ENCODE results near the gene BCL7A. TPM values are rescaled to one million over a fixed set of nuclear protein-coding genes. Genes with fewer than 3 reads are reported as not detected.

BCL7A gene
- total and polyA plus RNA-seq, 2 donors, result 5.5 to 24.3 TPM

GRCh38 chr12:122111089-122111641, 89.5 kb downstream of the BCL7A start:
- 66% methylated on average over 2 of the region's 2 CpGs for WGBS
- peaks cover 0 to 4% of the 10 kb centered on the region in 2 donors for H3K36me3 ChIP-seq (ENCODE audit: control insufficient read depth in 2 of 2, insufficient read depth in 2 of 2, low read length in 1 of 2)
- peak overlapping the region in 1 of 2 donors; percentile 65 for H3K27ac ChIP-seq (ENCODE audit: low read depth in 1 of 2, low read length in 1 of 2)
- H3K4me3 ChIP-seq (ENCODE audit: low read length in 2 of 2), result no peak overlapping the region
- no peaks in the 10 kb centered on the region for H3K27me3 ChIP-seq (ENCODE audit: control insufficient read depth in 2 of 2, insufficient read depth in 1 of 2, low read length in 1 of 2)
- H3K4me1 ChIP-seq (ENCODE audit: control insufficient read depth in 2 of 2, insufficient read depth in 2 of 2, low read length in 2 of 2), result peaks cover 4 to 17% of the 10 kb centered on the region in 2 donors
- DNase-seq (ENCODE audit: low read depth in 6 of 9, low spot score in 9 of 9), result no peak
- no peaks in the 10 kb centered on the region for H3K9me3 ChIP-seq (ENCODE audit: control insufficient read depth in 2 of 2, insufficient read depth in 1 of 2, low read length in 1 of 2)

Other genes starting within 250 kb of the BCL7A start
- gene RHOF, start 228.2 kb upstream of the BCL7A start, total RNA-seq, result 33.3 TPM
- 12.9 TPM for gene RHOF, start 228.2 kb upstream of the BCL7A start, polyA plus RNA-seq
- 3.0 TPM for gene SETD1B, start 217.9 kb upstream of the BCL7A start, total RNA-seq
- gene SETD1B, start 217.9 kb upstream of the BCL7A start, polyA plus RNA-seq, result 11.8 TPM
- gene HPD, start 163.0 kb upstream of the BCL7A start, total RNA-seq, result 0.19 TPM
- 0.87 TPM for gene HPD, start 163.0 kb upstream of the BCL7A start, polyA plus RNA-seq
- 70.7 TPM for gene PSMD9, start 133.1 kb upstream of the BCL7A start, total RNA-seq
- 51.6 TPM for gene PSMD9, start 133.1 kb upstream of the BCL7A start, polyA plus RNA-seq
- gene CFAP251, start 103.3 kb upstream of the BCL7A start, total RNA-seq, result 1.2 TPM
- gene CFAP251, start 103.3 kb upstream of the BCL7A start, polyA plus RNA-seq, result 2.0 TPM
- gene MLXIP, start 56.9 kb downstream of the BCL7A start, total RNA-seq, result 10.1 TPM
- 31.9 TPM for gene MLXIP, start 56.9 kb downstream of the BCL7A start, polyA plus RNA-seq
- gene IL31, start 152.3 kb downstream of the BCL7A start, total RNA-seq, result 0.05 TPM
- gene IL31, start 152.3 kb downstream of the BCL7A start, polyA plus RNA-seq, result 0.14 TPM
- 0.28 TPM for gene LRRC43, start 161.2 kb downstream of the BCL7A start, total RNA-seq
- gene LRRC43, start 161.2 kb downstream of the BCL7A start, polyA plus RNA-seq, result 0.32 TPM
- gene B3GNT4, start 181.8 kb downstream of the BCL7A start, total RNA-seq, result 0.14 TPM
- gene B3GNT4, start 181.8 kb downstream of the BCL7A start, polyA plus RNA-seq, result 0.52 TPM
- 48.5 TPM for gene DIABLO, start 204.2 kb downstream of the BCL7A start, total RNA-seq
- 62.5 TPM for gene DIABLO, start 204.2 kb downstream of the BCL7A start, polyA plus RNA-seq
- gene VPS33A, start 244.6 kb downstream of the BCL7A start, total RNA-seq, result 20.3 TPM
- 15.8 TPM for gene VPS33A, start 244.6 kb downstream of the BCL7A start, polyA plus RNA-seq

Data from thymus (tissue), 11 donors.